Stimulated activated CD8-positive, alpha-beta memory T cell treated with anti-CD3 and anti-CD28 coated beads, Interleukin-7, amount 100 ng/mL, for 1 hour (primary cell): ENCODE data around the gene SNCAIP.
"Not testable (repeated sequence)": the region's sequence is repeated elsewhere in the genome, so short reads cannot be mapped to it uniquely, and the experiment has no call there.

Experiments
- DNase-seq, 2 donors: peaks; one replicate each; pipeline ENCODE4 v3.0.0-alpha.2; 2020; ENCODE audit warnings: low read depth in 2 of 2

The SNCAIP gene

DNA sequence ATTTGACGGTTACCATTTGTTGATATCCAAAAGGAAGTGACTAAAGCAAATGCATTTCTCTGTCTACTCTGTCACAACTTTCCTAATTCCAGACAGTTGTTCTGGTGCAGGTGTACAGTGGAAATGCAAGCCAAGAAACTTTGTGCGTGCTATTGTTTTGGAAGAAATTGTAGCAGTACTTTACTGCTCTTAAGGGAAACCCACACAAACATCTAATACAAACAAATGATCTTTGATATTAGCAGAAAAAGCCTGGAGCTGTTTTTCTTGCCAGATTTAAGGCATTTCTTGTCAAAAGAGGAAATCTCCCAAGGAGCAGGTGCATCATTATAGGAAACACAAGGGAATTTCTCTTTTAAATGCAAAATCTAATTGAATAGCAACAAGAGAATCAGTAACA is 2.0 kb downstream of the SNCAIP start:
- no peak for DNase-seq

DNA sequence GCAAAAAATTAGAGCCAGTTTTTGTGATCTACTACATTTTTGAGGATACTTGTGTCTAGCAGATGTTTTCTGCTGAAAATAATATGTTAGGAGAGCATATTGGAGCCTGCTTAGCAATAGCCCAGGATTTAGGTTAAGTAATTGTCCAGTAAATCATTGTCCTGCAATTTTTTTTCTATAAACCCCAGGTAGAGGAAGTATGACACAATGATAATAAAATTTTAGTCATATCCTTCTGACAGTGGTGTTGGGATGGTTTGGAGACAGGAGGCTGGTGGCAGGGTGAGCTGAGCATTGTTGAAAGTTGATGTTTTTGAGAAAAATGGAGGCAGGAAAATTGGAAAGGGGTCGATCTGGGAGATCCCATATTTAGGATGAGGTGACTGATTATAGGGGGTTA is 3.5 kb downstream of the SNCAIP start:
- no peak for DNase-seq

DNA sequence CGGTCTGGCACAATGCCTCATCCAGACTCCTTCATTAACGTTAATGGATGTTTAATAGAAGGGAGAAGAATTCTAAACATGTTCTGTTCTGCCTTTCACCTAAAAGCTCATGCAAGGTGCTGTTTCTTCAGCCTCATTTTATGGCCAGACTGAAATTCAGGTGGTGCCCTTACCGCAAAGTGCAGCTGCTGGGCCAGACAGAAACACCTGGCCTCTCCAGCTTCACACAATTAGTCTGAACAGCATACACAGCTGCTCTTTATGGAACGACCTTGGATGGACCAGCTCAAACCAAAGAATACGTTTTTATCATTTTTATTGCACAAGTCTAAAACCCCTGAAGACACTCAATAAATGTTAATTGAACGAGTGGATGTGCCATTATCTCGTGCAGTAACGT is 4.6 kb downstream of the SNCAIP start:
- no peak for DNase-seq

DNA sequence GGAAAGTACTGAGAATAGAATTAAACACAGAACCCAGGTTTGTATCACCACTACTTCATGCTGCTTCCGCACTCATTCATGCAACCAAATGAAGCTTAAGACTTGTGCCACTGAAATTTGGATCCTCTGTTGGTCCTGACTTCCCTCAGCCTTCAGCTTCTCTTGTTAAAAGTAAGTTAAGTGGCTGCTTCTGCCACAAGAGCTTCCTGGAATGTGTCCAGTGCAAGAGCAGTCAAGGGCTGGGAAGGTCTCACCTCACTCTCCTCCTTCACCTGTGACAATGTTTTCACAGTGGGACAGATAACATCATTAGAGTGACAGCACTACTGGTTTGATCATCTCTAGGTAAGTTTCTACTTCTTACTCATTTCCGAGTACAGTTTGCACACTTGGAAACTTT is 7.9 kb downstream of the SNCAIP start:
- no peak for DNase-seq

DNA sequence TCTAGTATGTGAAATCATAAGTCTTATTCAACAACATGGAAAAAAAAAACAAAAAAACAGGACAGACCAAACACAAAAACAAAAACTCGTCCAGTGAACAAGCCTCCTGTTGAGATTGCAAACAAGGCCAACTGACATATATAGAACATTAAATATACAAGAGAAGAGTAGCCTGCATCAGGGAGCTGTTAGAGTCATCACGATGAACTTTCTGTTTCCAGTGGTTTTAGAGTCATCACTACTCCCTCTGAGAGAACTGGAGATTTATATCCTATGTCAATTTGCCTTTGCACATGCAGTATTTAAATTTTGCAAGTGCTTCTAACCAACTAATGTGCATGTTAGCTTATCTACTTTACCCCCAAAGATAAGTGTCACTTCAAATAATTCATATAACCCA is 9.9 kb downstream of the SNCAIP start:
- DNase-seq = no peak

DNA sequence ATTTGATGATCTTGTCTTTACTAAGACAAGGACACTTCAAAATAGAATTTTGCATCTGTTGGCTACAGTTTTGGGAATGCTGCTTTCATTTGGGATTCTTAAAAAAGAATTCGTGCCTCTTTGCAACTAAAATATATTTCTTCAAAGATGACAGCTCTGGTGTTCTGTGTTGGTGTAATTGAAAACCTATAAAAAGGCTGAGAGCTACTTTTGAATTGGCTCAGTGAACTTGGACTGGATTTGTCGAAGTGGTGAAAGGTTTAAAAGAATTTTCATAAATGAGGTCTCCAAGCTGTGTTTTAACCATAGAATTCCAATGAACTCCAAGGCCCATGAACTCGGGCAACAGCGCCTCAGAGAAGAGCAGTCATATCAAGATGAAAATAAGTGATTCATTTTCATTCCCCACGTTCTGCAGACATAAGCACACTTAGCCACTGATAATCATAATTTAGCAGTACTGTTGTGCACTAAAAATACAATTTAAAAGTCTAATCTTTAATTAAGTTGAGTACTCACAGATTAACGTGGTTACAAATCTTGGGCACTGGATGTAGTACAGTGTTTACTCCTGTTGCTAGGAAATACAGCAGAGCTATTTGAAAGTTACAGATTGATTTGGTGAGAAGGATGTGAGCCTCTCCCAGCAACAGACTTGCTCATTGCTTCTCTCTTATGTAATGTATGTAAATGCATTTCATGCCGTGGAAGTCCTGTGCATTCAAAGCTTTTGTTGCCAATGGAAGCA is 10.9 kb downstream of the SNCAIP start:
- no peak for DNase-seq

DNA sequence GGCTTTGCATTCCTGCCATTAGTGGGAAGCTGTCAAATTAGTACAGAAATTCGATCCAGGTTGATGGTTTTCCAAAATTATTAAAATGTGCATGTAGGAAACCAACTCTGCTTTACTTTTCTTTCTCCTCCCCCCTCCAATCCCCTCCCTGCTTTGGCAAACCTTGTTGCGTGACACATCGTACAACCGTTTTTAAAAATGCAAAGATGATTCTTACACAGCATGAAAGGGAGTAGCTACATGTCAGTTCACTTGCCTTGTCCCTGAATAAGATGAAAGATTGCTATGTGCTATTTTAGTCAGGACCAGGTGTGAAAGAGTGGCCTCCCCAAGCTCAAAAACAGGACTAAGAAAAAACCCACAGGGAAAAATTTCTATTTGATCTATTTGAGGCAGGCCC is 11.7 kb downstream of the SNCAIP start:
- DNase-seq = no peak

DNA sequence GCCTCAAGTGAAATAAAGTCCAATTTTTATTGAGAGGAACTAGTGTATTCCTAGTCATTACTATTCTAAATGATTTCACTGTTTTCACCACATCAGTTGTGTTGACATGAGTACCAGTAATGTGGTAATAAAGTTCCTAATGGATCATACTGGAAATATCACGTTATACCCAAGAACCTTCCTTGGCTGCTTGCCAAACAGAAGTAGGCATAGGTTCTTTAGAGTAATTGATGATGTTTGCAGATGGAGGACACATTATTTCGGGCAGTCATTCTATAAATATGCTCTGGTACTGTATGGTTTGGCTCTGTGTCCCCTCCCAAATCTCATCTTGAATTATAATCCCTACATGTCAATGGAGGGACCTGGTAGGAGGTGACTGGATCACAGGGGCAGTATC is 15.1 kb downstream of the SNCAIP start:
- DNase-seq = no peak

DNA sequence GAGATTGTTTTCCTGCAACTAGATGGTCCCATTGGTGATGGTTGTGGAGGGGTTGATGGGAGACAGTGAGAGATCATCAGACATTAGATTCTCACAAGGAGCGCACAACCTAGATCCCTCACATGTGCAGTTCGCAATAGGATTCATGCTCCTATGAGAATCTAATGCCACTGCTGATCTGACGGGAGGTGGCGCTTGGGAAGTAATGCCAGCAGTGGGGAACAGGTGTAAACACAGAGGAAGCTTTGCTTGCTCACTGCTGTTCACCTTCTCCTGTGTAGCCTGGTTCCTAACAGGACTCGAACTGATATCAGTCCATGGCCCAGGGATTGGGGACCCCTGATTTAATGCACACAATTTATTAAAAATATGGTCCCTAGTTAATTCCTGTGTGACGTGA is 18.8 kb downstream of the SNCAIP start:
- no peak for DNase-seq

DNA sequence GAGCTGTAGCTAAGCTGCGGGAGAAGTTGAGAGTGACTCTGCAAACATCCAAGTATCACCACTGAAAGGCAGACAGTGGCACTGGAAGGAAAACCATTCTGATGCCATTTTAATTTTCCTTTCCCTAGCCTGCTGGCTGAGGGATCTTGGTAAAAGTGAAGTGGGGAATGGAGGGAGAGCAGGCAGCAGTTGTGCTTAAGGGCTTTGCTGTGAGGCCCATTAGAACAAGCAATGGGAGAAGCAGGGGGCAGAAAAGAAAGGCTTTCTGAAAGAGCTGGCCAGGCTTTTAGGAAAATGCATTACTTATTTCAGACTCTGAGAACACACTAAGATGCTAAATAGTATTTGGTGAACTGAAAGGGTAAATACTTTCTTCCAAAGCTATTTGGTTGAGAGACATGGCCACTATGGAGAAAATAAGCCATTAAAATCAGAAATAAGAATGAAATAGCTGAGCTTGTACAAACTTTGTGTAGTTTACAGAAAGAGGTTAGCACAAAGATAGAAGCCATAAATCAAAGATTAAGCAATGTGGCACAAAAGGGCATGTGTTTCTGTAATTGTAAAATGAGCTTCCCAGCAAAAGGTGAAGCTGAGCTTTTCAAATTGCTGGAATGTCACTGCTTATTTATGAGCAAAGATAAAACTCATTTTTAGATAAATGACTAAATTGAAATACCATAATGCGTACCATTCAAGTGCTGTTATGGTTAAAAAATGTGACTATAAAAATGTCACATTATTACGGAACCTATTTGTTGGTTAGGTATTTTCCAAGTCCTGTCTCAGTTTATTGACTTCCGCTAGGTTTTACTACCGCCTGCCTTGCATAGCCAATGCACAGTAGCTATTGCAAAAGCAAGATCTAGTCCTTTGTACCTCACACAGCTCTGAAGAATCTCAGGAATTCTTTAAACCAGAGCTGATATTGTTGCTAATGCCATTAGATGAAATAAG is 20.8 kb downstream of the SNCAIP start:
- no peak for DNase-seq

DNA sequence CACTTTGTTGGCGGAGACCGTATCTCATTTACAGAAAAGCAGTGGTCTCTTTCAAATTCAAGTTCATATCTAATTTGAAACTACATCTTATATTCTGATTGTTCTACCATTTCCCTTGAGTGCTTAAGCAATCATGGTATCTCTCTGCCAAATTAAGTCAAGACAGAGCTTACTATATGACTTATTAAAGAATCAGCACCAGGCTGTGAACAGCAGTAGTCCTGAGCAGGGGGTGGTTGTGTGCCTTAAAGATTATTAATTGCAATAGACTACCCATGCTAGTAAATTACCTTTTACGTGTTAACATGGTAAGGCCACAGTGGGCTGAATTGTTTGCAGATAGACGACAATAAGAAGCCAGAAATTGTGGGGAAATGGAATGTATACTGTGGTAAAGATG is 21.5 kb downstream of the SNCAIP start:
- DNase-seq = no peak

DNA sequence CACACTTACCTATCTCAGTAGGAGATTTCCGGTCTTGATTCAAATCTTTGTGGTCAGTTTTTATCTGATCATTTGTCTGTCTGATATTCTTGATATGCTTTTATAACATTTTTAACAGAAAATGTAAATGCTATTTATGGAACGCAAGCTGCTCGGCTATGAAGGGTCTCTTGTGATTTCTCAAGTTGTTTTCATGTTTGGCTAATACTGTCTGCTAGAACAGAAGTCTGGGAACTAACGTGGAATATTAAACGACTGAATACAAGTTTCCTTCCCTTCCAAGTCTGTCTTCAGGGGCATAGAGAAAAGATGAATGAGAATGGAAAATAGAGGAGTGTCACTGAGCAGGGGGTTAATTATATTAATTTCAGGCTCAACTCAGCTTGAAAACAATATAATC is 27.6 kb downstream of the SNCAIP start:
- no peak for DNase-seq

DNA sequence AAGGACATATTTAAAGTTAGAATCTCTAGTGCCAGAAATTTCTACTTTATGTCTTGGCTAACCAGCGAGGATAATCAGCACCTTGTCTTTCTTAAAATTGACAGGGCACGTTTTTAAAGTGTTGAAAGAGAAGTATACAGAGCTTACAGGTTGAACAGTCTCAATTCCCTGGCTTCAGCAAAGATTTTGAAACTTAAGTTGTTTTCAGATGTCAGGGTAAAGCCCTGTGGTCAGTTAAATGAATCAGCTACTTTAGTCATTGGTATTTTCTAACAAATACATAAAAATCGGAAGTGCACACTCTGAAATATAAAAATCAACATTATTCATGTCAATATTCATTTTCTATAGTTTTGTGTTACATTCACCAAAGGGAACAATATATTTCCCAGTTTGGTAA is 29.1 kb downstream of the SNCAIP start:
- no peak for DNase-seq

DNA sequence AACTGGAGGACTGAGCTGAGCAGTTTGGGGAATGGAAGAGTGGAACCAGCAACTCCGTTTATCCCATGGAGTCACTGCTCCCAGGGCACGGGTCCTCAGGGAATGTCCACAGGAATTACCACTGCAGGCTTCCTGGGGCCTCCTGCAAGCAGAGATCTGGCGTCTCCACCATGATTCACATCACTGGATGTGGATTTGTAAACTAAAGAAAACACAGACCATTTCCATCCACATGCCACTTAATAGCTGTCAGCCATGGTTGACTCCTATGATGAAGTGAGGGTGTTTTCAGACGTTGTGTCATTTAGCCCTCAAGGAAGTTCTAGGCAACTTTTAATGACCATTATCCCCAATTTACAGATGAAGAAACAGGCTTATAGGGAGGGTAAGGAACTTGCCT is 30.2 kb downstream of the SNCAIP start:
- DNase-seq = no peak

DNA sequence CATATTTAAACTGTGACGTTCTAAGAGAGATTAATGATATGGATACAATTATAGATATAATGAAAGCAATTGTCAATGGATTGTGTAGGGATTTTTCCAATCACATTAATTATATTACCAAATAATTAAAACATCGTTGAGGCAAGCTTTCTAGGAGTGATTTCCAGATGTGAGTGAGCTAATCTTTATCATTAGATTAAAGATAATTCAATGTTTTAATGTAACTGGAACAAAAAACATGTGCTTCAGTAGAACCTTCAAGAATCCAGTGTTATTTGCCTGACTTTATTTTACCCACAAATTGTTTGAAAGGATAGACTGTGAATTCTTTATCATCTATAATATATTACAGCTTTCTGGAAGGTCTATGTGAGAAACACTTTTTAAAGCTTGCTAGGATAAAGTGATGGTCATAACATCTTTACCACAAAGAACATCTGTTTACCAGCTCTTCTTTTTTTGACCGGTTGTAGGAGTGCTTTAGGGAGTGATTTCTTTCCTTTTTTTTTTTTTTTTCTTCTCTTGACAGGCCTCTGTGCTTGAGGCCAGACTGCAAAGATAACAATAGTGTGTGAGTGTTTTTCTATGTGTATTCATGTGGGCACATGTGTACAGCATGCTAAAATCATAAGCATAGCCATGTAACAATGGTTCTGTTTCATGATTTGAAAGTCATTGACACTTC is 35.0 kb downstream of the SNCAIP start:
- no peak for DNase-seq

DNA sequence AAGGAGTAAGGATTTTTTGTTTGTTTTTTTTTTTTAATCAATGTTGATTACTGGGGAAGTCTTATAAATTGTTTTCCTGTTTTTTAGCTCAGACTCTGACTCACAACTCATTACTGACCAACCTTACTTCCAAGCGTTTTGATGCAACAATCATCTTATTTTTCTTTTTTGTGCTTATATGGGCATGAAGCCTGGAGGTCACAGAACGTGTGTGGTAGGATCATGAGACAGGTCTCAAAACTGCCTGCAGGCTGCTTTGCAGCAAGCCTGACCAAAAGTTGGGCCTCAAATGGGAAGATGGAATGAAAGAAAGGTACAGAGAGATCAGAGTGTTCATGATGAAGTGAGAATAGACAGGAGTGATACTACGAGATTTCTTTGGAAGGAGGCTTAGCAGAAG is 38.5 kb downstream of the SNCAIP start:
- DNase-seq = no peak

DNA sequence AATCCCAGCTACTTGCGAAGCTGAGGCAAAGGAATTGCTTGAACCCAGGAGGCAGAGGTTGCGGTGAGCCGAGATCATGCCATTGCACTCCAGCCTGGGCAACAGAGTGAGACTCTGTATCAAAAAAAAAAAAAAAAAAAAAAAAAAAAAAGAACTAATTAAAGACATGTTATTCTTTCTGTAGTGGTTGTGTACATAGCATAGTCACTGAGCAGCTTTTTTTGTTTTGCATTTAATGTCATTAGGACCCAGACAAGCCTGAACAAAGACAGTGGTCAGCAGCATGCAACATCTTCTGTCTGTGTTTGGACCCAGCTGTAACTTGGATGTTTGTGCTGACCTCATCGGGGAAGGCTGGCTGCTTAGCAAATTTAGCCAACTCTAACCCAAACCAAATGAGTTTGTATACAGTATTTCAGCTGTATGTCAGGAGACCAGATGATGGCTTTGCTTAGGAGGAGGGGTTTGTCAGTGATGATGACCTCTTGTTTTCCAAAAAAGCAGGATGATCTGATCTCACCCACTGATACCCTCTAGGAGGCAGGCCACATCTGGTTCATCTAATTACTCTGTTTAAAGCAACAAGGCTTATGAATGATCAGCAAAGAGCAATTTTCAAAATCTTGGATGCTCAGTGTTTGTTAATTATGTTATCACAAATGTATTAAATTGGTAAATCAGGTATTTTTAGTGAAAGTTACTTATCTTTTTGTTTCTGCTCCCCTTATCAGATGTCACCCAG is 39.5 kb downstream of the SNCAIP start:
- DNase-seq = no peak

DNA sequence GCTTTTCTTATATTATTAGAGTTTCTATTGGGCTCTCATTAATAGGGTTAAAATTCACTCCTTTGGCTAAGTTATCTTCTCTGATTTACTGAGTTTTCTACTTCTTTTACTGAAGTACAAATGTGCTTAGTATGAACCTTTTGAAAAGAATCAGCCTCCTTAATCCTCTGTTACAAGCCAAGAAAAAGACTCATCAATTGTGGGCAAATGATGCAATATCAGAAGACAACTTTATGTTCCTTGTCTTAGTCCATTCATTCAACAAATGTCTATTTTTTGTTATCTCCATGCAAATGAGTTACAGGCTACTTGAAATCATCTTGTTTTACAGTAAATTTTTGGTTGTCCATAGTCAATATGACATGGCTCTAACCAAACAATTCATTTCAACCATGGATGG is 40.3 kb downstream of the SNCAIP start:
- DNase-seq = no peak

DNA sequence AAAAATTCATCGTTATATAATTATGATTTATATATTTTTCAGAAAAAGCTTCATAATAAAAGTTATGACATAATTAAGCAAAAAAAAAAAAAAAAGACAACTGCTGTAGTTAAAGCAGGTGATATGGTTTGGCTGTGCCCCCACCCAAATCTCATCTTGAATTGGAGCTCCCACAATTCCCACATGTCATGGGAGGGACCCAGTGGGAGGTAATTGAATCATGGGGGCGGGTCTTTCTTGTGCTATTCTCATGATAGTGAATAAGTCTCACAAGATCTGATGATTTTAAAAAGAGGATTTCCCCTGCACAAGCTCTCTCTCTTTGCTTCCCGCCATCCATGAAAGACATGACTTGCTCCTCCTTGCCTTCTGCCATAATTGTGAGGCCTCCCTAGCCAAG is 41.3 kb downstream of the SNCAIP start:
- DNase-seq = not testable (repeated sequence)

DNA sequence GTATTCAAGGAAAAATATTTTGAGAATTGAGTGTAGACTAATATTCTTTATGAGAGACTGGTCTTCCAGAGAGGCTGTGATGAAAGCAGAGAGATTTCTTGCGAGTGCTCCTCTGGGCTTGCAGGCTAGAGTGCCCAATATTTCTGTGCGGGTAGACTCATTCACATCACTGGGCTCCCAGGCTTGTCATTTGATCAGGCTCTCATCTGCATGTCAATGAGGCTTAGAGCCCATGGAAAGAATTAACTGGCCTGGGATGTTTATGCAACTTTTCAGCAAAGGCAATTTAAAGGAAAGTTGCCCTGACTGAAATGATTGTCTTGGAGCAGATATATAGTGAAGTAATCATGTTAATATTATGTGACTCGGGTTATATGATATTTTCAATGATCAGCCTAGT is 42.3 kb downstream of the SNCAIP start:
- DNase-seq = no peak

DNA sequence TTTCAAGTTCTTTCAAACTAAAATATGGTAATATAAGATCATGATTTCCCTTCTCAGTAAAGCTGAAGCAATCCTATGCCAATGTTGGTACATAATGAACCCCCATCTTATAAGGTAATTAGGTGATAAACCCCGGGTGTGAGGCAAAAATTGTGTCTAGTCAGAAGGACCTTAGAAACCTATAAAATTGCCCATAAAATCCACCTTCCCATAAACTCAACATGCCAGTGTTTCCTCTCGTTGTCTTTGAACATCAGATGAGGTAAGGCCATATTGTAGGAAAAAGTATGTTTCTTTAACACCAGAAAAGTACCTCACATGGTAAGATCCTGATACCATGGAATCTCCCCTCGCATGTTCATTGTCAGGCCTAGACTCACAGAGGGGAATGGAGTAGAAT is 43.3 kb downstream of the SNCAIP start:
- DNase-seq = no peak

DNA sequence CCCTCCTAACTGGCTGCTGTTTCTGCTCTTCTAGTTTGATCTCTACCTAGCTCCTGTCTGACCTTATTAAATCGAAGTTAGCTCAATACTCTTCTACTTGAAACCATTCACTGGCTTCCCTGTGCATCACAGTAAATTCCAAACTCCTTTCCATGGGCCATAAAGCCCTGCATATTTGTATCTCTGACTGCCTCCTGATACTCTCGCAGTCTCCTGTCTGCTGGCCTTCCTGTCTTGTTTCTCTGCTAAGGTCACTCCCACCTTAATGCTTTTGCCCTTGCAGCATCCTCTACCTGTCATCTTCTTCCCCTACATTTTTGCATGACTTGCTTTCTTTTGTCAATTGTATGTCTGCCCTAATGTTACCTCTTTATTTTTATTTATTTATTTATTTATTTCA is 44.8 kb downstream of the SNCAIP start:
- no peak for DNase-seq
